ENCODE data around the gene TOP3A.
A peak's percentile ranks its signal among the peaks of the same experiment; 100 is the strongest.

The TOP3A gene, protein sequence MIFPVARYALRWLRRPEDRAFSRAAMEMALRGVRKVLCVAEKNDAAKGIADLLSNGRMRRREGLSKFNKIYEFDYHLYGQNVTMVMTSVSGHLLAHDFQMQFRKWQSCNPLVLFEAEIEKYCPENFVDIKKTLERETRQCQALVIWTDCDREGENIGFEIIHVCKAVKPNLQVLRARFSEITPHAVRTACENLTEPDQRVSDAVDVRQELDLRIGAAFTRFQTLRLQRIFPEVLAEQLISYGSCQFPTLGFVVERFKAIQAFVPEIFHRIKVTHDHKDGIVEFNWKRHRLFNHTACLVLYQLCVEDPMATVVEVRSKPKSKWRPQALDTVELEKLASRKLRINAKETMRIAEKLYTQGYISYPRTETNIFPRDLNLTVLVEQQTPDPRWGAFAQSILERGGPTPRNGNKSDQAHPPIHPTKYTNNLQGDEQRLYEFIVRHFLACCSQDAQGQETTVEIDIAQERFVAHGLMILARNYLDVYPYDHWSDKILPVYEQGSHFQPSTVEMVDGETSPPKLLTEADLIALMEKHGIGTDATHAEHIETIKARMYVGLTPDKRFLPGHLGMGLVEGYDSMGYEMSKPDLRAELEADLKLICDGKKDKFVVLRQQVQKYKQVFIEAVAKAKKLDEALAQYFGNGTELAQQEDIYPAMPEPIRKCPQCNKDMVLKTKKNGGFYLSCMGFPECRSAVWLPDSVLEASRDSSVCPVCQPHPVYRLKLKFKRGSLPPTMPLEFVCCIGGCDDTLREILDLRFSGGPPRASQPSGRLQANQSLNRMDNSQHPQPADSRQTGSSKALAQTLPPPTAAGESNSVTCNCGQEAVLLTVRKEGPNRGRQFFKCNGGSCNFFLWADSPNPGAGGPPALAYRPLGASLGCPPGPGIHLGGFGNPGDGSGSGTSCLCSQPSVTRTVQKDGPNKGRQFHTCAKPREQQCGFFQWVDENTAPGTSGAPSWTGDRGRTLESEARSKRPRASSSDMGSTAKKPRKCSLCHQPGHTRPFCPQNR

DNA sequence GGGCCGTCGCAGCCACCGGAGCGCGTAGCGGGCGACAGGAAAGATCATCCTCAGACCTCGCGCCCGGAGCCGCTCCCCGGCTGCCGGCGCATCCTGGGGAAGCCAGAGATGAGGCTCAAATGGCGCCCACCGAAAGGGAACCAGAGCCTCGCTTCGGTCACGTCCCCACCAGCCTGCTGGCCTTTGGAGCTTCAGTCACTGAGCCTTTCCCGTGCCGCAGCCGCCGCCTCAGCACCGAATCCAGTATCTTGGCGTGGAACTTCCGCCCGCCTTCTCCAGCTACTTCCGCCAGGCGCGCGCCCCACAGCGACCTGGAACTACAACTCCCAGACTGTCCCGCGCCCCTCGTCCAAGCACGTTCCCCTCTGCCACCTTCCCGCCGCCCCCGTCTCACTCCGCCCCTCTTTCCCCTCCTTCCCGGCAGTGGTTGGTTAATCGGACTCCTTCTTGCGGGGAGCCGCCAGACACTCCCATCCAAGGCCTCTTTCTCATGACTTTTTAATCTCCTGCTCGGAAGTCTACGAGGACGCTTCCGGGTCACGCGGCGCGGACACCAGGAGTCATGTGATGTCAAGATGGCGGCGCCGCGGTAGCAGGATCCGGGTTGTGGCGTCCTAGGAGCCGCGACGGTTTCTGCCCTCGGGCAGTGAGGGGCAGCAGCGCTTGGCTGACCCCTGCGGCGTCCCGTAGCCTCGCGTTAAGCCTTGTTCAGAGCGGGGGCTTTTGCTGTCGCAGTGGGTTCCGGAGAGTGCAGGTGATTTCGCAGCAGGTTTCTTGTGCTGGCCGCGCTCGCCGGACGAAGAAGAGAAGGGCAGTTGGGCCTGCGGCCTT, at the start of gene TOP3A, which contains the start of gene SMCR8:
Gene TOP3A, minus strand, starts transcription at position 264 of the 831 bp plus-strand sequence. Its CDS starts 216 bp downstream, at position 48.
Gene SMCR8, plus strand, starts transcription at position 563 of the 831 bp plus-strand sequence. CDS start 497 bp downstream, outside the sequence.
- DNase-seq (ENCODE audit: extremely low read depth, insufficient read length): peak; percentile 96
- Histone ChIP-seq H3K27me3 (replicated peaks; ENCODE audit: control insufficient read depth, insufficient read depth, low read length) (no peaks in the 10 kb centered on the region), H3K36me3 (ENCODE audit: control insufficient read depth, insufficient read depth, low read length) (peaks cover 12% of the 10 kb centered on the region), H3K4me3 (replicated peaks; ENCODE audit: low read depth, low read length) (peak within 1 kb of the TSS; percentile 81)
- TF ChIP-seq, protein P1, sequence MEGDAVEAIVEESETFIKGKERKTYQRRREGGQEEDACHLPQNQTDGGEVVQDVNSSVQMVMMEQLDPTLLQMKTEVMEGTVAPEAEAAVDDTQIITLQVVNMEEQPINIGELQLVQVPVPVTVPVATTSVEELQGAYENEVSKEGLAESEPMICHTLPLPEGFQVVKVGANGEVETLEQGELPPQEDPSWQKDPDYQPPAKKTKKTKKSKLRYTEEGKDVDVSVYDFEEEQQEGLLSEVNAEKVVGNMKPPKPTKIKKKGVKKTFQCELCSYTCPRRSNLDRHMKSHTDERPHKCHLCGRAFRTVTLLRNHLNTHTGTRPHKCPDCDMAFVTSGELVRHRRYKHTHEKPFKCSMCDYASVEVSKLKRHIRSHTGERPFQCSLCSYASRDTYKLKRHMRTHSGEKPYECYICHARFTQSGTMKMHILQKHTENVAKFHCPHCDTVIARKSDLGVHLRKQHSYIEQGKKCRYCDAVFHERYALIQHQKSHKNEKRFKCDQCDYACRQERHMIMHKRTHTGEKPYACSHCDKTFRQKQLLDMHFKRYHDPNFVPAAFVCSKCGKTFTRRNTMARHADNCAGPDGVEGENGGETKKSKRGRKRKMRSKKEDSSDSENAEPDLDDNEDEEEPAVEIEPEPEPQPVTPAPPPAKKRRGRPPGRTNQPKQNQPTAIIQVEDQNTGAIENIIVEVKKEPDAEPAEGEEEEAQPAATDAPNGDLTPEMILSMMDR (IDR thresholded peaks at IDR 0.05; ENCODE audit: insufficient read depth, low read length, poor library complexity, severe bottlenecking): no peak

- DNase-seq (ENCODE audit: extremely low read depth, insufficient read length): no peak
- Histone ChIP-seq H3K4me3 (replicated peaks; ENCODE audit: low read depth, low read length) (no peak overlapping the region), H3K27me3 (replicated peaks; ENCODE audit: control insufficient read depth, insufficient read depth, low read length) (no peaks in the 10 kb centered on the region), H3K36me3 (ENCODE audit: control insufficient read depth, insufficient read depth, low read length) (no peaks in the 10 kb centered on the region)
- TF ChIP-seq, protein P1 (IDR thresholded peaks at IDR 0.05; ENCODE audit: insufficient read depth, low read length, poor library complexity, severe bottlenecking): no peak
Measured at GRCh38 chr17:18364166-18364565, 49.4 kb upstream of the TOP3A start.

DNA sequence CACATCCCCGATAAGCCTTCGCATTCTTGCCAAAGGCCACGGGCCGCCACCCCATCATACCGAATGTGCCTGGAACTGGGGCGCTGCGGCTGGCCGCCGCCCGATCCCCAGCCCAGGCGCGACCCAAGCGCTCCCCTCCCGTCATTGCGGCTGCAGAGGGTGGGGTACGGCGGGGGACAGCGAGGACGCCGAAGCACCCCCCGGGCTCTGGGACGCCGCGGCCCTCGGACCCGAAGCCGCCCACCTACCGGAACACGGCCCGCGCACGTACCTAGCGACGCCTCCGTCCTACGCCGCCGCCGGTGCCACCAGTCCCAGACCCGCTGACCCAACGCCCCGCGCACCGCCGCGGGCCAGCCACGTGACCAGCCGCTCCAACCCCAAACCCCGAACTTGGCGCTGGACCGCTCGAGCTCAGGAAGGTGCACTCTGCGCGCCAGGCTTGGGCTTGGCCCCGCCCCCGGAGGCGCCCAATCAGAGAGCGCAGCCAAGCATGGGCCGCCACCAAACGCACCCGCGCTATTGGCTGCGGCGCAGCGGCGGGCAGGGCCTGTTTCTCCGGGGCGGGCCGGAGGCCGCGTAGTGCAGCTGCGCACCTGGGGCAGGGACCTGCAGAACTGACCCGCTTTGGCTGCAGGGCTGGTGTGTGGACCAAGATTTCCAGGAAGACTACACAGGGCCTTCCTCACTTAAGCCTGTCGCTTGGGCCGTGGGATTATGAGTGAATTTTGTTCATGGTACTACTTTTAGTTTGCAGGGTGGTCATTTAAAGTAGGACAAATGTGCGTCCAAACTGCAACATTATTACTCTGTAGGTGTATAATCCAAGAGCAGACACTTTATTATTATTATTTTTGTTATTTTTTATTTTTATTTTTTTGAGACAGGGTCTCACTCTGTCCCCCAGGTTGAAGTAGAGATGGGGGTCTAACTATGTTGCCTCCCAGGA, 48.6 kb upstream of the TOP3A start, which contains the start of gene SHMT1:
Gene SHMT1, minus strand, starts transcription at position 450 of the 949 bp plus-strand sequence. CDS start 7,569 bp downstream, outside the sequence.
- no peaks in the 10 kb centered on the region for H3K36me3 ChIP-seq (ENCODE audit: control insufficient read depth, insufficient read depth, low read length)
- peak within 1 kb of the TSS; percentile 92 for H3K4me3 ChIP-seq (replicated peaks; ENCODE audit: low read depth, low read length)
- no peaks in the 10 kb centered on the region for H3K27me3 ChIP-seq (replicated peaks; ENCODE audit: control insufficient read depth, insufficient read depth, low read length)
- DNase-seq (ENCODE audit: extremely low read depth, insufficient read length): peak; percentile 96
- TF ChIP-seq, protein P1 (IDR thresholded peaks at IDR 0.05; ENCODE audit: insufficient read depth, low read length, poor library complexity, severe bottlenecking): no peak

GRCh38 chr17:18362698-18363100, 47.9 kb upstream of the TOP3A start:
- H3K36me3 ChIP-seq (ENCODE audit: control insufficient read depth, insufficient read depth, low read length): no peaks in the 10 kb centered on the region
- H3K27me3 ChIP-seq (replicated peaks; ENCODE audit: control insufficient read depth, insufficient read depth, low read length): no peaks in the 10 kb centered on the region
- DNase-seq (ENCODE audit: extremely low read depth, insufficient read length): peak; percentile 18
- H3K4me3 ChIP-seq (replicated peaks; ENCODE audit: low read depth, low read length): peak overlapping the region; percentile 92
- TF ChIP-seq, protein P1 (IDR thresholded peaks at IDR 0.05; ENCODE audit: insufficient read depth, low read length, poor library complexity, severe bottlenecking): peak; percentile 20

All from GM06990 (cell line).